VCaP (cell line): Measurements from ENCODE around the gene PAK4.
A peak's percentile ranks its signal among the peaks of the same experiment; 100 is the strongest.

Source experiments
- H3K27ac ChIP-seq: fragments of 450-650 bp; 2 replicates; pipeline ENCODE4 v1.5.1; 2017
- TF ChIP-seq, protein P1 (sequence below): fragments of 450-650 bp; conservative IDR thresholded peaks from 2 replicates; pipeline ENCODE4 v1.5.1; 2017; ENCODE audit warnings: mild to moderate bottlenecking, moderate library complexity

The PAK4 gene

DNA sequence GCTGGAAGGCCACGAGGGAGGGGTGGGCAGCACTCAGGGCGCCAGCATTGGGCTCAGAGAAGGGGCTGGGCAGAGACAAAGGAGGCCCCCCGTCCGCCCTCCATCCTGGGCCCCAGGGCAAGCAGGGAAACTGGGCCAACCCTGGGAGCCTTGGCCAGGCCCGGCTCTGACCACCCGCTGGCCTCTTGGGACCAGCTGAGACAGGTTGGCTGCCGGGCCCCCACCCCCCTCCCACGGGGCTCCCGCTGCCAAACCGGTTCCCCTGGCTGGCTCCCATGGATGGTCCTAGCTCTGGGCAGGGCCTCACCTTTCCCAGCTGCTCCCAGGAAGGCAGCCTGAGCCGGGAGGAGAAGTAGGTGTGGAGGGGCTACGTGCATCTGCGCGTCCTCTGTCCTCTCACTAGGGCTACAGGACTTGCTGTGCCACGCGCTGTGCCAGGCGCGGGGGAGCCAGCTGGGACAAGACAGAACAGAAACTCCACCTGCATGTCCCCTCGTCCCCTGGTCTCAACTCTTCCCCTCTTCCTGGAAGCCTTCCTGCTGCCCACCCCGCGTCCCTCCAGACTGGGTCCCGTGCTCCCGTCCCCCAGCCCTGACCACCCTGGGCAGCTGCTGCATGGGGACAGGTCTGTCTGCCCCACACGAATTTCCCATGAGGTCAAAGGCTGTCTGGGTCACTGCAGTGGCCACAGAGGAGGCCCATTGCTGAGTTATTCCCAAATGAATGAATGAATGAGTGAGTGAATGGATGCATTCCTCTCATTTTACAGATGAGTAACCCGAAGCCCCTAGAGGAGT, 42.1 kb downstream of the PAK4 start:
- TF ChIP-seq, protein P1, sequence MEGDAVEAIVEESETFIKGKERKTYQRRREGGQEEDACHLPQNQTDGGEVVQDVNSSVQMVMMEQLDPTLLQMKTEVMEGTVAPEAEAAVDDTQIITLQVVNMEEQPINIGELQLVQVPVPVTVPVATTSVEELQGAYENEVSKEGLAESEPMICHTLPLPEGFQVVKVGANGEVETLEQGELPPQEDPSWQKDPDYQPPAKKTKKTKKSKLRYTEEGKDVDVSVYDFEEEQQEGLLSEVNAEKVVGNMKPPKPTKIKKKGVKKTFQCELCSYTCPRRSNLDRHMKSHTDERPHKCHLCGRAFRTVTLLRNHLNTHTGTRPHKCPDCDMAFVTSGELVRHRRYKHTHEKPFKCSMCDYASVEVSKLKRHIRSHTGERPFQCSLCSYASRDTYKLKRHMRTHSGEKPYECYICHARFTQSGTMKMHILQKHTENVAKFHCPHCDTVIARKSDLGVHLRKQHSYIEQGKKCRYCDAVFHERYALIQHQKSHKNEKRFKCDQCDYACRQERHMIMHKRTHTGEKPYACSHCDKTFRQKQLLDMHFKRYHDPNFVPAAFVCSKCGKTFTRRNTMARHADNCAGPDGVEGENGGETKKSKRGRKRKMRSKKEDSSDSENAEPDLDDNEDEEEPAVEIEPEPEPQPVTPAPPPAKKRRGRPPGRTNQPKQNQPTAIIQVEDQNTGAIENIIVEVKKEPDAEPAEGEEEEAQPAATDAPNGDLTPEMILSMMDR = no peak
- H3K27ac ChIP-seq = peak overlapping the region; percentile 99

DNA sequence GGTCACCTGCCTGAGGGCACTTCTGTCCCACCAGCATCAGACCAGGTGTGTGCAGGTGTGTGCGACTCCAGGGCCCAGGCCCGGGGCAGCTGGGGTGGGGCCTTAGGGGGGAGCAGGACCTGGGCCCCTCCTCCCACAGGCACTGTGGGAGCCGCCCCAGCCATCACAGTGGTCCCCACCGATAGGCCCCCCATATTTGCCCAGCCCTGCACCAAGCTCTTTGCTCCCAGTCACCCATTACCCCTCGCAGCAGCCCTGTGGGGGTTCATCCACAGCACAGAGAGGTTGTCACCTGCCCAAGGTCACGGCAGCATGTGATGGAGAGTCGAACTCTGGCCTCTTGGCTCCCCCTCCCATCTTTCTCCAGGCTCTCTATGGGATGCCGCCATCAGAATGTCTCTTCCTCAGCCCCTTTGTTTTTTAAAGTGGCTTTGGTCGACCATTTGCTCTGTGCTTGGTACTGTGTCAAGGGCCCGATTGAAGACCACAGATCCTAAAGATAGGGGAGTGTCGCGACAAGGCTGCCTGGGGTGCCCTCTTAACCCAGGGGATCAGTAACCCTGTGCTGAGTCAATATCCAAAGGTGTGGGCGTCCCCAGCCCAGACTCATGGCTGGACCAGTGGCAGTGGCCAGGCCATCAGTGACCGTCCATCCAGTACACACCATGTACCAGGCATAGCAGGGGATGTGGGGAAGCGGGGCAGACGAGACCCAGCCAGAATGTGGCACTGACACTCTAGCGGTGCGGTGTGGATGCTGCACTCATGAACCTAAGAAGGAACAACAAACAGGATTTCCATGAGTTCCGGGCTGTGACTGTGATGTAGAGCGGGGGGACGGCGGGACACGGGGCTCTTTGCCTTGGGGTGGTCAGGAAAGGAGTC, 42.9 kb downstream of the PAK4 start:
- TF ChIP-seq, protein P1 = no peak
- H3K27ac ChIP-seq = peak overlapping the region; percentile 99

DNA sequence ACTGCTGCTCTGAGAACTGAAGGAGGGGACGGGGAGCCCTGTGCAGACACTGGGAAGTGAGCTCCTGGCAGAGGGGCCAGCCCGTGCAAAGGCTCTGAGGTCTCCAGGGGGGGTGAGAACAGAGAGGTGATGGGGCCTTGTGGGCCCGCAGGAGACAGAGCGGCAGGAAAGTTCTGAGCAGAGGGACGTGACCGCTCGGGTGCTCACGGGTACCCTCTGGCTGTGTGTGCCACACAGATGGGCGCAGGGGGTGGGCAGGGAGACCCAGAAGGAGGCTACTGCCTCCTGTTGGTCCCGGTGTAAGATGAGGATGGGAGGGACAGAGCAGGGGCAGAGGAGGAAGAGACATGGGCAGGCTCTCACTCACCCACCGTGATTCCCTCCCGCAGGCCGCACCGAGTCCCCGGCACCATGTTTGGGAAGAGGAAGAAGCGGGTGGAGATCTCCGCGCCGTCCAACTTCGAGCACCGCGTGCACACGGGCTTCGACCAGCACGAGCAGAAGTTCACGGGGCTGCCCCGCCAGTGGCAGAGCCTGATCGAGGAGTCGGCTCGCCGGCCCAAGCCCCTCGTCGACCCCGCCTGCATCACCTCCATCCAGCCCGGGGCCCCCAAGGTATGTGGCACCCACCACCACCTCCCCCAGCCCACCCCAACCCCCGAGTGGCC, 43.7 kb downstream of the PAK4 start:
- H3K27ac ChIP-seq = peak overlapping the region; percentile 99; the same call in 1 of the 2 replicates

DNA sequence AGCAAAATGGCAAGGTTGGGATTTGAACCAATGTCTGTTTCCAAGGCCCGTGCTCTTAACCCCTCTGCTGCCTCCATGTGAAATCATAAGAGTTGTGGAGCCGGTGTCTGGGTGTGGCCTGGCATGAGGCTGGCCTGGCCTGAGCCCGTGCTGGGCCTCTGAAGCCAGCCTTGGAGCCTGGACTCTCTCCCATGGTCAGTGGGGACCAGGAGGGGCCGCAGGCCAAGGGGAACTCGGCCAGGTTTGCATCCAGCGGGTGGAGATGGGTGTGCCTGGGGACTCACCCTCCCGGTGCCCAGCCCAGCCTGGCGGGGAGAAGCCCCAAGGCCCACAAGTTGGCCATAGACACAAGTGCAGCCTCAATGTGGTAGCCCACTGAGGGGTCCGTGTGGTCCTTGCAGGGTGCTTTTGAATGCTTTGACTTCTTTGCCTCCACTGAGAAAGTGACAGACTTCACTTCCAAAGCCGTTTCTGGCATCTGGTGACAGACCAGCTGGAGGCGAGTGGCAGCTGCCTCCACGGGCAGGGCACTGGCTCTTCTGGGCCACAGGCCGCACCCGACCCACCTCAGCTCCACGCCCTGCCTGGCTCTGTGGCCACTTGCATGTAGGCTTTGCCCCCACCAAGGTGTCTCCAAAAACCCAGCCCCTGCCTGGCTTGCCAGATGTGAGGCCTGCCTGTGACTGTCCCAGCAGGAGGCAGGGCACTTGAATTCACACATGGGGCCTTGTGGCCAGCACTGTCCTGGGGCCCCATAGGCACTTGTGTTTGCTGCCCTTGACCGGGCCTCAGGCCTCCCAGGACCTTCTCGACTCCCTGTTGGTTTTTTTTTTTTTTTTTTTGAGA, 45.0 kb downstream of the PAK4 start:
- TF ChIP-seq, protein P1 = no peak
- peak overlapping the region; percentile 27; the same call in 1 of the 2 replicates for H3K27ac ChIP-seq

More for the DNA sequence above, 43.7 kb downstream of the PAK4 start:
- TF ChIP-seq, protein P1 = no peak

DNA sequence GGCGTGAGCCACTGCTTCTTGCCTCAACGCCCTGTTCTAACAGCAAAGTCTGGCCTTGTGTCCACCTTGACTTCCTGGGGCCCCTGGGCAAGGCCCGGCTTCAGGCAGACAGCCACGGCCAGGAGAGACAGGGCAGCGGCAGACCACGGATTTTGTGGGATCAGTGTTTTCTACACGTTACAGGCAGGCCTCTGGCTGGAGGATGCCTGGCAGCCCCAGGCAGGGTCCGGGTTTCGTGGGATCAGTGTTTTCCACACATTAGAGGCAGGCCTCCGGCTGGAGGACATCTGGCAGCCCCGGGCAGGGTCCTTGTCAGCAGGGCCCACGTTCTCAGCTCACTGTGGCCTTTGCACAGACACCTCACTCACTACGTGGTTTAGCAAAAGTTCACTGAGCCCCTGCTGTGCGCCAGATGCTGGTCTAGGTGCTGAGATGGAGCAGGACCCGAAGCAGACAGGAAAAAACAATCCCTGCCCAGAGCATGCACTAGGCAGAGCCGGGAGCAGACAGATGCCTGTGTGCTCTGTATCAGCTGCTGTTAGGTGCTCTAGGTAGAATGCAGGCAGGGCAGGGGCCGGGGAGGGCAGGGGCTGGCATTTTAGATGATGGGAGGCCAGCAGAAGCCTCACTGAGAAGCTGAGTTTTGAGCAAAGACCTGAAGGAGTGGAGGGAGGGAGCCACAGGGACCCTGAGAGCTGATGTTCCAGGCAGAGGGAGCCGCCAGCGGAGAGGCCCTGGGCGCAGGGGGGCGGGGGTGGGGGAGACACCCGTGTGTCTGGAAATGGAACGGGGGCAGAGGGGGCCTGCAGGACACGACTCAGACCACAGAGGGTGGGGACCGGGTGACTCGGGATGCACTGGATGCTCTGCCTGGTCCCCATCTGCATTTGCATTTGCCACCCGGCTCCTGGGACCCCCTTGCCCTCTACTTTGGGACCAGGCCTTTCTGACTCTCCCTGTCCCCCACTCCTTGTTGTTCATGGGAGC, 46.2 kb downstream of the PAK4 start:
- peak overlapping the region; percentile 27; the same call in 1 of the 2 replicates for H3K27ac ChIP-seq
- TF ChIP-seq, protein P1 = no peak
